GM21526 (cell line): ENCODE data around the gene RNF115.
"Not testable (repeated sequence)": the region's sequence is repeated elsewhere in the genome, so short reads cannot be mapped to it uniquely, and the experiment has no call there.

ENCODE experiments used
- ATAC-seq: cut with Tn5 transposase; IDR thresholded peaks from one replicate; pipeline ENCODE4 v1.9.1; 2021; ENCODE audit warnings: moderate library complexity; ENCODE audit not compliant: unreplicated experiment, low FRiP score

RNF115 gene

GRCh38 chr1:145828367-145829026 is 4.6 kb upstream of the RNF115 start:
- ATAC-seq = no peak

DNA sequence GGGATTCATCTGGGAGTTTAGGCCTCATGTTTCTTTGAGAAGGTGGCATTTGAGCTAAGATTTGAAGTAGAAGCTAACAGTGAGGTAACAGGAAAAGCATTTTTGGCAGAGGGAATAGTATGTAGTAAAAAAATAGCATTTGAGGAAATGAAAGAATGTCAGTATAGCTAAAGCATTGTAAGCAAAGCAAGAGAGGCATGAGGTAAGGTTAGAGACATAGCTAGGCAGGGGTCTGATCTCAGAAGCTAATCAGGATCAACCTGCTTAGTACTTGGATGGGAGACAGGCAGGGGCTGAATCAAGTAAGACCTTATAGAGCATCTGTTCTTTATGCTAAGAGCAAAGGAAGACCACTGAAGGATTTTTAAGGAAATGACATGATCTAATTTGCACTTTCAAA is 4.1 kb upstream of the RNF115 start:
- no peak for ATAC-seq

DNA sequence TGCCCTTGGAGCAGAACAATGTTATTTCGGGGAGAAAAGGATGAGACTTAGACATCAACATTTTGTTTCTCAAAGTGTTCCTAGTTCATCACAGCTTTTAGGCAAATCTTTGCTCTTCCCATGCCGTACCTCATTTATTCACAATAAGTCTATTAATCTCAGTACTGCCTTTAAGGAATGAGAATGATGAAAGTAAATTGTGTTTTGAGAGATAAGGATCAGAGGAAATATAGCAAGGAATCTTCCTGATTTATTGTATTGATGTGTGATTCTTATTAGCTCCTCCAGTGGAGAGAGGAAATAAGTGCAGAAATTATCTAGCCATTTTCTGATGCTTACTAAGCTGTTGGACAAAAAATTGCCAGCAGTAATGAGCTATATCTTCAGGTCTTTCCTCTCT is 2.1 kb upstream of the RNF115 start:
- no peak for ATAC-seq

- no peak for ATAC-seq
These were observed 576 bp upstream of the RNF115 start for GRCh38 chr1:145824499-145824842.

GRCh38 chr1:145822779-145823331 is 1.0 kb downstream of the RNF115 start:
- ATAC-seq = not testable (repeated sequence)

DNA sequence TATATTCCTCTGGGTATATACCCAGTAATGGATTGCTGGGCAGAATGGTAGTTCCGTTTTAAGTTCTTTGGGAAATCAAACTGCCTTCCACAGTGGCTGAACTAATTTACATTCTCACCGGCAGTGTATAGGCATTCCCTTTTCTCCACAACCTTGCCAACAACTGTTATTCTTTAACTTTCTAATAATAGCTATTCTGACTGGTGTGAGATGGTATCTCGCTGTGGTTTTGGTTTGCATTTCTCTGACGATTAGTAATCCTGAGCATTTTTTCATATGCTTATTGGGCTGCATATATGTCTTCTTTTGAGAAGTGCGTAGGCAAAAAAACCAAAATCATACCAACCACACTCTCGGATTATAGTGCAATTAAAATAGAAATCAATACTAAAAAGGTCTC is 5.8 kb downstream of the RNF115 start:
- not testable (repeated sequence) for ATAC-seq

DNA sequence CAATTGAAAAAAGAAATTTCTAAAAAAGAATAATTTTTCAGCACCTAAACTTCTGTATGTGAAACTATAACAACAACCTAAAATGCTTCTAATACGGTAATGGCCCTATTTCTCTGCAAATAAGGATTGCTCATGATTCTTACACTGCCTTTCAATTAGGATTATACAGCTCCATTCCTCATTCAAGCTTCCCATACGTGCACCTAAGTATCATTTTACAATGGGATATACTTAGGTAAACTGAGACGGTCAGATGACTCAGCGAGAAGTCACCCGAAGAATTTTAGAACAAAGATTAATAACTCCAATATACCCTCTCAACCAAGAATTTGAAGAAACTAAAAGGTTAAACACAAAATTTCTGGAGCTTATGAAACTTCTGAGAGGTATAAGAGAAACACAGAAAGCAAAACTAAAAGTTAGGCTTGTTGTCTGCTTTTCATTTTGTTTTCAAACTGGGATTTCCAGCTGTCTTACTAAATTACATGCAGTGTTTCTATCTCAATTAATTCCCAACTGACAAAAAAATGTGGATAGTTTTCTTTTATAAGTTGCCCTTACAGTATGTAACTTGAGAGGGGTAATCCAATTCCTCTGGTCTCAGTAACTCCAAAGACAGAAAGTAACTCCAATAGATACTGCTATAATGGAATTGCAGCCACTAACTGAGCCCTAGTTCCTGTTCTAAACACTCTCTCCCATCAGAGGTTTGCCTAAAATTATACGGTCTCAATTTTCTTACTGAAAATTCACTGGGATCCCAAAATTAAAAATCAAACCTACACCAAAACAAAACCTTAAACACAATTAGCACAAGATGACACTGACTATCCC is 10.7 kb downstream of the RNF115 start:
- not testable (repeated sequence) for ATAC-seq

DNA sequence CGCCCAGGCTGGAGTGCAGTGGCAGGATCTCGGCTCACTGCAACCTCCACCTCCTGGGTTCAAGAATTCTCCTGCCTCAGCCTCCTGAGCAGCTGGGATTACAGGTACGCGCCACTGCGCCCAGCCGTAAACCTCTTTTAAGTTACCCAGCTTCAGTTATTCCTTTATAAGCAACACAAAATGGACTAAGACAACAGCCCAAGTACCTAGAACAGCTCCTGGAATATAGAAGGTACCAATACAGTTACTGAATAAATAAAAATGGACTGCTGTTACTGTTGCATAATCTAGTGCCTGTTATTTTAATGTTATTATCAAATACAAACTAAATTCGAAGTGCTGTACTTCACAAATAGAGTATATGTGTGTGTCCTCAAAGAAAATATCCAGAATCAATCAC is 17.1 kb downstream of the RNF115 start:
- ATAC-seq = no peak

DNA sequence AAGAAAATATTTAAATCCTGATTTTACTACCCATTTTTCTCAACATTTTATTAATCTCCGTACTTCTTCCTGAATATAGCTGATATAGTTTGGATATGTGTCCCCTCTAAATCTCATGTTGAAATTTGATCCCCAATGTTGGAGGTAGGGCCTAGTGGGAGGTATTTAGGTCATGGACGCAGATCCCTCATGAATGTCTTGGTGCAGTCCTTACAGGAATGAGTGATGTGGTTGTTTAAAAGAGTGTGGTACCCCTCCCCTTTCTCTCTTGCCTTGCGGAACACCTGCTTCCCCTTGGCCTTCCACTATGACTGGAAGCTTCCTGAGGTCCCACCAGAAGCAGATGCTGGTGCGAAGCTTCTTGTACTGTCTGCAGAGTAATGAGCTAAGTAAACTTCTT is 17.5 kb downstream of the RNF115 start:
- ATAC-seq = no peak

- no peak for ATAC-seq
These were observed 18.8 kb downstream of the RNF115 start for GRCh38 chr1:145805057-145805456.

GRCh38 chr1:145804235-145805045 is 19.5 kb downstream of the RNF115 start:
- ATAC-seq = no peak

- no peak for ATAC-seq
These were observed 24.1 kb downstream of the RNF115 start for GRCh38 chr1:145799806-145800205.

GRCh38 chr1:145796753-145797152 is 27.1 kb downstream of the RNF115 start:
- no peak for ATAC-seq

DNA sequence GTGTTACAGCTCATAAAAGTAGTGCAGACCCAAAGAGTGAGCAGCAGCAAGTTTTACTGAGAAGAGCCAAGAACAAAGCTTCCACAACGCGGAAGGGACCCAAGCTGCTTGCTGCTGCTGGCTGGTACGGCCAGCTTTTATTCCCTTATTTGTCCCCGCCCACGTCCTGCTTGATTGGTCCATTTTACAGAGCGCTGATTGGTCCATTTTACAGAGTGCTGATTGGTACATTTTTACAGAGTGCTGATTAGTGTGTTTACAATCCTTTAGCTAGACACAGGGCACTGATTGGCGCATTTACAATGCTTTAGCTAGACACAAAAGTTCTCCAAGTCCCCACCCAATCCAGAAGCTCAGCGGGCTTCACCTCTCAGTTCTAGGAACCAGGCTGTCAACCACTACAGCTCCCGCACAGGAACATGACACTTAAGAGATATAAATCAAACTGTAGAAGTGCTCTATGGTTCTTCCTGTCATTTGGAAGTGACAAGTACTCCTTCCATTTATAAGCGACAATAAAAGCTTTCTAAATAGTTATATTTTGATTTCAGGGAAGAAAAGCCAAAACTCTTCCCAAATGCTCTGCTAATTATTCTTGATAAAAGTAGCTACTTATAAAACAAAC is 28.5 kb downstream of the RNF115 start:
- no peak for ATAC-seq

DNA sequence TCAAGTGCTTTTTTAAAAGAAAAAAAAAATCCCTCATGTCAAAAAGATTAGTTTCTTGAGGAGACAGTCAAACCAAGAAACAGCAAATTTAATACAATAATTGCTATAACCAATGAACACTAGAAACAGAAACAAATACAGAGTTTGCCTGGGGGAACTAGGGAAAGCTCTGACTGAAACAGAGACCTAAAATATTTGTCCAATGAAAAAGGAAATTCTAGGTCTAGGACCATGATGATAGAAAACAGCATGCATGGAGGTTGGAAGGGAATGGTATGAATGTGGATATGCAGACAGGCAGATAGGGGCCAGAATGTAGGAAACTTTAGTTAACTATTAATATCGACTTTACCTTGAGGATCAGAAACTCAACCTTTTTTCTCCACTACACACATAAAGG is 31.4 kb downstream of the RNF115 start:
- no peak for ATAC-seq

- not testable (repeated sequence) for ATAC-seq
These were observed 32.0 kb downstream of the RNF115 start for GRCh38 chr1:145791860-145792259.

DNA sequence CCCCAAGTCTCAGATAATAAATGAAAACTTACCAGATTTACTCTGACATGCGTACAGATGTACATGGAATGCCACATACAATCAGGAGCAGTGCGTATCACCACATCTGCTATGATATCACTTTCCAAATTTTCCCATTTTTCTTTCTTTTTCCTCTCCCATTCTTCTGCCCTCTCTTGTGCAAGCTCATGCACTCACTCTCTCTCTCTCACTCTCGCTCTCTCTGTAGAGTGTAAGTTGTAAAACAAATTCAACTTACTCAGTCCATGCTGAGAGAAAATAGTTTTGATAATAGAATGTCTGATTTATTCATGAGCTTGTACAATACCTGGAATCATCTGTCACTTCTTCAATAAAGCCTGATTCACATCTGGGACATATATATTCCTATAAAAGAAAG is 35.3 kb downstream of the RNF115 start:
- no peak for ATAC-seq

GRCh38 chr1:145786271-145786670 is 37.6 kb downstream of the RNF115 start:
- no peak for ATAC-seq

DNA sequence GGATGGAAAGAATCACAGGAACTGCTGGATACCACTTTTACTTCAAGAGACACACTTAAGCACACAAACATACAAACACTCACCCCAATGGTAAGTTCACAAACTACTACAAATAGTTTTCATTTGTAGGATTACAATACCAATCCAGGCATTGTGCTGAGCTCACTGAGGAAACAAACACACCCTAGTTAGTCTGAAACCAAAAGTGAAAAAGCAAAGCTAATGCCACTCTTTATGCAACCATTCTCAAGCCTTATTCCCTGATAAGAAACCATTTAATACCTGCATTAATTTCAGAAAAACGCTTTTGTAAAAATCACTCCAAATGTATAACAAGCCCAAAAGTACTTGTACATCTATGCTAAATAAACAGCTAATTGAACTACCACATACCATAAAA is 38.3 kb downstream of the RNF115 start:
- ATAC-seq = no peak

- no peak for ATAC-seq
These were observed 39.5 kb downstream of the RNF115 start for GRCh38 chr1:145784409-145784808.
